Stimulated activated CD4-positive, alpha-beta T cell treated with anti-CD3 and anti-CD28 coated beads, Interleukin-4, amount 100 ng/mL, for 48 hours (primary cell): ENCODE measurements around the gene GBP4.

Experiments used
- DNase-seq, 2 donors: peaks; one replicate each; pipeline ENCODE4 v3.0.0-alpha.2; 2020; ENCODE audit warnings: low read depth in 2 of 2

The GBP4 gene

DNA sequence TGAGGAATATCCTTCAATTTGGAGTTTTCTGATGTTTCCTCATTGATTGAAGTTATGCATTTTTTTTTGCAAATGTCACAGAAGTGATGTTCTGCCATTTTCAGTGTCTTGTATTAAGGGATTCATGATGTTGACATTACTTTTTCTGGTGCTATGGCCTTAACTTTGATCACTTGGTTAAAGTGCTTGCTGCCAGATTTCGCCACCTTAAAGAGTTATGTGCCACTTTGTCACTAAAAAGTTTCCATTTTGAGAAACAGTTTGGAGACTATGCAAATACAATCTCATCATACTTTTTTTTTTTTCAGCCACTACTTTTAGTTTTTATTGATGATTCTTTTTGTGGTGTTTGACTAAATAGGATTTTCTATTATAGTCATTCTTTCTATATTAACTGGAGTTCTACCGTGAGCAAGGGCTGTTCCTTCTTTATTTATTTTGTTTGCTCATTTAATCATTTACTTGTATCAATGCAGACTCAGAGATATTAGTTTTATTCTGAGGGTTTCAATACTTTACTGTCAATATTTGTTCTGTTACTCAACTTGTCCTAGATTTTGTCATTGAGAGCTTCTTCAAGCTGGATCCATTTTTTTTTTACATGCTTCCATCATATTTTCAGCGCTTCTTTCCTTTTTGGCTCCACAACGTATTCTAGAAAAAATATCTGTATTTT is 26.1 kb downstream of the GBP4 start:
- no peak for DNase-seq

DNA sequence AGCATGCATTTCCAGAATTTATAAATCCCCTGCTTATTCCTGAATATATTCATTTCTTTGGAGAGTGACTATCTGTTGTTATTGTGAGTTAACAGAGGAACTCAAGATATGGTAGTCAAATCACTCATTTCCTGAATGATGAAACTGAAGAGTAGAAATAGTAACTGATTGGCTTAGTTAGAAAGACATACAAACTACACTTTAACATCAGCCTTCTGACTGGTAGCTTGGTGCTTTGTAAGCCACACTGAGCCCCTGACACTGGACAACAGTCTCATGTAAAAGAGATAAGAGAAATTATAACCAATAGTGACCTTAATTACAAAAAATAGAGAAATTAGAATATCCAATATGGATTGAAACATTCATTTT is 27.7 kb downstream of the GBP4 start:
- no peak for DNase-seq

DNA sequence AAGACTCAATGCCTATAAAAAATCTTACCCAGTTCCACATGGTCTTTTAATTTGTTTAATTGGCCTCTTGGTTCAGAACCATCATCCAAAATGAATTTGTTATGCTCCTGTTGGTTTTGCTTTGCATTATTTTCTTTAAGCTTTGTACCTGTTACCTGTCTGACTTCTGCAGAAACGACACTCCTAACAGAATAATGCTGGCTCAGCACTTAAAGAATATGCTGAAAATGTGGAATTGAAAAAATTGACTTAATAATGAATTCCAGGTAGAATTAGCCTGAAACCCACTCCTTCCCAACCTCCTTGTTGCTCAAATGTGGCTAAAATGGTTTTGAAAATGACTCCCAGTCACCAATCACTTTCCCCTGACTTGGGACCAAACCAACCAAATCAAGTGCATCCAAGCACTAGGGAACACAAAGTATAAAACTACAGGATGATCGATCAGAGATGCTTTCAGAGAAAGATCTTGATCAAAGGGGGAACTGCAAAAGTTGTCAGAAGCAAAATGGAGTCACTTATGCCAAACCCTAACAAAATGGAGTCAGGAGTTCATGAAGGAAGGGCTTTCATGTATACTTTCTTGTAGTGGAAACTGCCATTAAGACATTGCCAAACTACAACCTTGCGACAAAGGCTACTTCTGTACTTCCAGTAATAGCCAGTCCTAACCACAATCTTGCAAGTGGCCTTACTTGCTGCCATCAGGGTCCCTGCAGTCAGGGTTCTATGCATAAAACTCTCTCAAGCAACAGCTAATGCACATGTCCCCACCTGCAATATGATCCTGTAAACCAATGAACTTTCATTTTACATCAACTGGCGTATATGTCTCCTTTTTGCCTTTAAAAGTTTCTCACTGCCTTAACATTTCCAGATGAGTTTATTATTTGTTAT is 28.3 kb downstream of the GBP4 start:
- no peak for DNase-seq

DNA sequence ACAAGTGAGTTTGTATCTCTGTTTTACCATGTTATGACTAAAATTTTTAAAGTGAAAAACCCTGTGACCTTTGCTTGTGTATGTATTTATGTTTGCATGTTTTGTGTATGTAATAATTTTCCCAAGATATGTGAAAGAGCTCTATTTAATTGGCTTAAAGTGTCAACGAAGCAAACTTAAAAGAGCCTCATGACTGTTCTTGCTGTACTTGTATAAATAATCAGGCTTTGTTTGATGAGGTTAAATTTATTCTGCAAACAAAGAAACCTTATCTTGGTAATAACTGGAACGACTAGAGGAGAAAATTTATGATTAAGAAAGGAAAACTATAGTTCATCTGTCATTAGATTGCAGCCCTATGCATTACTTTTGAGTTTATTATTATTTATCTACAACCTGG is 29.6 kb downstream of the GBP4 start:
- DNase-seq = no peak

DNA sequence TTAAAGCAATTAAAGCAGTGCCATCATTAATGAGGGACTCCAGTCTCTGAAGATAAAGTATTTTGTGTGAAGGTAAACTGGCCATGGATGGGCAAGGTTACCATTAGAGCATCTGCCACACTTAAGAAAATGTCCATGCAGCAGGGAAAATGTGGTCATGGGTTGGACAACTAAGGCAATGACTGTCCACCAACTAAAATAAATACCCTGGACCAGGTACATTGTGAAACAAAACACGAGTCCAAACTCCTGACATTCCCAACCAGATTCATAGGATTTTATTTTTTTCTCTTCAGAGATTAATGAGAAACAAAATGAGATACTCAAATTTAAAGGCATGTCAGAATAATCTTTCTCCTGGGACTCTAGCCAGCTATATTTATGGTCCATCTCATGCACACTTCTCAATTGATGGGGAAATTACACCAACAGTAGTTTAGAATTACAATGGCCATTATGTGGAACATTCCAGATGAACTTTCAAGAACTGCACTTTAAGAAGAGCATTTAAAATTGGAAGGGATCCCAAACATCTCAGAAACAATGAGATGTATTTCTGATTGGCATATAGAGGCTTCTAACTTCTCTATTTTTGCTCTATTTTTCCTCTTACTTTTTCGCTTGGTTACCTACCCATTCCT is 31.0 kb downstream of the GBP4 start:
- DNase-seq = no peak

DNA sequence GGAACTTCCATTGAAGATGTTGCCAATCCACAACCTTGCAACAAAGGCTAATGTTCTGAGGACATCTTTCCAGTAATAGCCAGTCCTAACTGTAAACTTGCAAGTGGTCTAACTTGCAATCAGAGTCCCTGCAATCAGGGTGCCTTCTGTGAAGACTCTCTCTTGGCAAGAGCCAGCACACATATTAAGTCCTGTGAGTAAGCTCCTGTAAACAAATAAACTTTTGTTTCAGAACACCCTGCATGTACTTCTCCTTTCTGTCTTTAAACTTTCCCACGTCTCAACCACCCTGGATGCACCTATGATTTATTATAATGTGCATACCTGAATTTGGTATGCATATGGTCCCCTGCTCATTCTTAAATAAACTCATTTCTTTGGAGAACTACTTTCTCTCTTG is 32.0 kb downstream of the GBP4 start:
- no peak for DNase-seq

DNA sequence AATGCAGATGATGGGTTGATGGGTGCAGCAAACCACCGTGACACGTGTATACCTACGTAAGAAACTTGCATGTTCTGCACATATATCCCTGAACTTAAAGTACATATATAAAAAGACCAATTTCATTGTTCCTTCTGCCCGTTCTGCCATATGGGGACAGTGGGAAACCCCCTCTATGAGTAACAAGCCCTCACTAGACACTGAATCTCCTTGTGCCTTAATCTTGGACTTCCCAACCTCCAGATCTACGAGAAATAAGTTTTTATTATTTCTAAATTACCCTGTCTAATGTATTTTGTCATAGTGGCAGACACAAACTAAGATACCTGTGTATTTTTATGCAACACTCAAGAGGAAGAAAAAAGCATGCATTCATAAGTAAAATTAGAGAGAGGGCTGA is 32.9 kb downstream of the GBP4 start:
- no peak for DNase-seq

DNA sequence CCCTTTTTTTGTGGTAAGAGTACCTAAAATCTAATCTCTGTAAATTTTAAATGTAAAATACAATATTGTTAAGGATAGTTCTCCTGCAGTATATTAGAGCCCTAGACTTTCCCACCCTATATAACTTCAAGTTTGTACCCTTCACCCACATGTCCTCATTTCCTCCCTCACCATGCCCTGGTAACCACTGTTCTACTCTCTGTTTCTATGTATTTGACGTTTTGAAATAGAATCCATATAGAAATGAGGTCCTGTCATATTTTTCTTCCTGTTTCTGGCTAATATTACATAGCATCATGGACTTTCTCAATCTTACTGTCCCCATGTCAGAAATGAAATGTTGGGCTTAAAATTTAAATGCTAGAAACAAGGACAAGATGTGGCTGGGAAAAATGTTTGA is 47.7 kb downstream of the GBP4 start:
- DNase-seq = no peak

DNA sequence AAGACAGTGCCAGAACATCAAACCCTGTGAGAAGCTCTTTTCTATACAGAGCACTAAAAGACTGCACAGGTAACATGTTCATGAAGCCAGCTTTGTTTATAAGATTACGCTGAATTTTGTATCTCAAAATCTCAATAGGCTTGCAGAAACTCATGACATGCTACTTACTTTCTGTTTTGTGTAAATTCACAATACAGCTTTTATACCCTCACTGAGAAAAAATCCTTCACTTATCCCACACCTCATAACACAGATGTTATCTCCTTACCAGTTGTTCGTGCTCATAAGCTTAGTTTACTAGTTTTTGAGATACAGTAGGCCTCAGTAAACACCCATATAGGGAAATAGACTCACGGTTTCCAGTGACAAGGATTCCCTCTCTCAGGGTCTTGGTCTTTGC is 48.8 kb downstream of the GBP4 start:
- no peak for DNase-seq

DNA sequence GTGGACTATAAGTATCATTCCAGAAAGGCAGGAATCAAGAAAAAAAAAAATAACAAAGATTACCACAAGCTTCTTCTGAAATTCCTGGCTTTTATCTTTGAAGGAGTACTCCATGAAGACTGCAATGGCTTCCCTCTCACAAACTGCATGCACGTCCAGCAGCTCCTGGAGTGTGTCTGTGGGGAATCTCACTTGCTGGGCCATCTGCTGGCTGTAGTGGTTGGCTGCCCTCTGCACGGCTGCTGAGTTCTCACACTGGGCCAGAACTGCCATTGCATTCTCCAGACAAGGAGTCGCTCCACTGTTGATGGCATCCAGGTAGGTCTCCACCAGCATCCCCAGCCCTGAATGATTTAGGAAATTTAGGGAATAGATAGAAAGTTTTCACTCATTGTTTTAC is 49.5 kb downstream of the GBP4 start:
- no peak for DNase-seq

DNA sequence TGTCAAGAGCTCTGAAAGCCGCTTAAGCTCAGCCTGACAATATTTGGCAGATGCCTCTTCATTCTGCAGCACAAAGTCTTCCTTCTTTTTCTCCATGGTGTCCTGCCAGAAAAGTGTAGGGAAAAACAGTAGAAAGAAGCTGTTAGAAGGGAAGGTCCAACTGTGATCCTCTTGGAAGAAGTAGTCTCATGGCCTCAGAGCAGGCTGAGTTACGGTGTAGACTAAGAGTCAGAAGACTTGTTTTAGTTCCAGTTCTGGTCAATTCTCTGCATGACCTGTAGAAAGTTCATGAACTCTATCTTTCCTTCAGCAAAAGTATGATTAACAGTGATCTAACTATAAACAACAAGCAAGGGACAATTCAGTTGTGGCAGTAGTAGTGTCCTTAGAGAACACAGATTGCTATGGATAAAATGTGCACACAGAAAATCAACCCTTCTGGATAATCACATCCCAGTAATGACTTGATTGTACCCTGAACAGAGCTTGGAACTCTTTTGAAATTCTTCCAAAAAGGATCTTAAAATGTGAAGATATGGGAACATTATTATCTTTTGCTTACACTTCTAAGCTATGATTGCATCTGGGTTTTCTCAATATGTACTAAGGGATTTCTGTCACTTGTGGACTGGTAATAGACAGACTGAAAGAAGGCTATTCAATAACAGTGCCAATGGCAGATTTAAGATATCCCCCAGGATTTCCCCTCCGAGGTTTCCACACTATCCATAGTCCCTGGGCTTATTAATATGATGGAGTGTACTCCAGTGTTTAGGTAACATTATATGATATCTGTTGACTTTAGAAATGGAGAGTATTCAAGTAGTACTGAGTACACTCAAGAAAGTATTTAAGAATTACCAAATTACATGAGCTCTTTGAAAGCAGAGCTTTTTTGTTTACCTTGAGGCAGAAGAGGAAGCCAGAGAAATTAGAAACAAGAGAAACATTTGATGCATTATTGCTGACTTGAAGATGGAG is 50.8 kb downstream of the GBP4 start:
- DNase-seq = no peak

DNA sequence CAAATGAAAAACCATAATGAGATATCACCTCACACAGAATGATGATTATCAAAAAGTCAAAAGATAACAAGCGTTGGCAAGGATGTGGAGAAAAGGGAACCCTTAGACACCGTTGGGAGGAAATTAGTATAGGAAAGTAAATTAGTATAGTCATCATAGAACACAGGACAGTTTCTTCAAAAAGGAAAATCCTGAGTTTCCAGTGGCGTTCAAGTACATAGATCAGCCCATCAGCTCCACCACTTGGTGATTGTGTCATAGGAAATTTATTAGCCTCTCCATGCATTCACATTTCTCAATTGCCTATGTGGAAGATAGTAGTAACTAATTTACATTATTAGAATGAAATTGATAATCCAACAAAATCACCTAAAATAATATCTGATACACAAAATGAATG is 52.0 kb downstream of the GBP4 start:
- no peak for DNase-seq

DNA sequence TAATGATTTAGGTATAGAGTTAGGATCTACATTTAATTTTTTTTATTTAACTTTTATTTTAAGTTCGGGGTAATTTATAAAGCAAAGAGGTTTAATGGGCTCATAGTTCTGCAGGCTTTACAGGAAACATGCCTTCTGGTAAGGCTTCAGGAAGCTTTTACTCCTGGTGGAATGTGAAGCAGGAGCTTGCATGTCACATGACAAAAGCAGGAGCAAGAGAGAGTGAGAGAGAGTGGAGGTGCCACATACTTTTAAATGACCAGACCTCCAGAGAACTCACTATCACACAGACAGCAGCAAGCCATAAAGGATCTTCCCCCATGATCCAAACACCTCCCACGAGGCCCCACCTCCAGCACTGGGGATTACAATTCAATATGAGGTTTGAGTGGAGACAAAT is 55.3 kb downstream of the GBP4 start:
- DNase-seq = no peak

DNA sequence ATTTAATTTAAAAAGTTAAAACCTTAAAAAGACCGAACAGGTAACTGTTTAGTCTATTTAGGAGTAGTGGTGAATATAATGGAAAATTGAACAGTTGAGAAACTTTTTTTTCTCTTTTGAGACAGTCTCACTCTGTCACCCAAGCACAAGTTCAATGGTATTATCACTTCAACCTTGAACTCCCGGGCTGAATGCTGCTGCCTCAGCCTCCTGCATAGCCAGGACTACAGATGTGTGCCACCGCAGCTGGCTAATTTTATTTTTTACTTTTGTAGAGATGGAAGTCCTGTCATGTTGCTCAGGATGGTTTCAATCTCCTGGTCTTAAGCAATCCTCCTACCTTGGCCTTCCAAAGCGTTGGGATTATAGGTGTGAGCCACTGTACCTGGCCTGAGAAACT is 56.6 kb downstream of the GBP4 start:
- no peak for DNase-seq

DNA sequence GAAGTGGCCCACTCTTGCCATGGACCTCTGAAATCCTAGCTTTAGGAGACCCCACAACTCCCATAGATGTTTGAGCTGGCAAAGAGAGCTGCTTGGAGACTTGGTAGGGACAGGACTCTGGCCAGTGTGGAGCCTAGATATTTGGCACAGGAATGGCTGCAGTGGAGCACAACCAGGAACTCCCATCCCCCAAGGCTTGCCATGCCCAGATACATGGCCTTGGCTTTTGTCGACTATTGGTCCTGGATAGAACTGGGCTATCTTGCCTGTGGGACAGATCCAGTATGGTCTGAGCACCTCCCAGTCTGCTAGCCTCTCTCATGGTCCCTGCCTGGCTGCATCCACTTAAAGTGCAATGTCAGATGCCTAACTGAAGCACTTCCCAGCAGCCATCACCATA is 65.0 kb downstream of the GBP4 start:
- no peak for DNase-seq
